Activated CD8-positive, alpha-beta T cell treated with anti-CD3 and anti-CD28 coated beads for 36 hours (primary cell): Measurements from ENCODE around the gene EPN1. TPM values are rescaled to one million over a fixed set of nuclear protein-coding genes. Genes with fewer than 3 reads are reported as not detected.
A peak's percentile ranks its signal among the peaks of the same experiment; 100 is the strongest.

Source experiments
- ATAC-seq: fragments of 200-7000 bp; cut with Tn5 transposase; one replicate; pipeline ENCODE4 v1.10.0; 2021; ENCODE audit warnings: mild to moderate bottlenecking, moderate library complexity
- CTCF ChIA-PET: fragments of 350-600 bp; sonication (Branson Sonifier 250); formaldehyde crosslinking; loops from one replicate; lab custom pipeline; 2021; ENCODE audit warnings: antibody characterized with exemption; lab: Charles Lee
- POLR2A ChIA-PET: fragments of 350-600 bp; sonication (Branson Sonifier 250); formaldehyde crosslinking; loops from one replicate; lab custom pipeline; 2021; ENCODE audit warnings: antibody characterized with exemption; lab: Charles Lee
- DNase-seq: peaks from one replicate; pipeline ENCODE4 v3.0.0-alpha.2; 2020
- H3K27ac Mint-ChIP-seq: one replicate; pipeline ENCODE4 v1.8.0; 2021; ENCODE audit warnings: mild to moderate bottlenecking, mixed read lengths
- H3K27me3 Mint-ChIP-seq: one replicate; pipeline ENCODE4 v1.8.0; 2021; ENCODE audit warnings: mixed read lengths
- H3K36me3 Mint-ChIP-seq: one replicate; pipeline ENCODE4 v1.8.0; 2021; ENCODE audit warnings: low read depth, mixed read lengths
- H3K4me1 Mint-ChIP-seq: one replicate; pipeline ENCODE4 v1.8.0; 2021; ENCODE audit warnings: low read depth, mixed read lengths
- H3K4me3 Mint-ChIP-seq: one replicate; pipeline ENCODE4 v1.8.0; 2021; ENCODE audit warnings: mild to moderate bottlenecking, moderate library complexity, mixed read lengths
- H3K9me3 Mint-ChIP-seq: one replicate; pipeline ENCODE4 v1.8.0; 2021; ENCODE audit warnings: mixed read lengths
- intact Hi-C: fragments of 100-400 bp; cut with micrococcal nuclease; formaldehyde crosslinking; loops from one replicate; pipeline ENCODE4 v1.10.0; 2022
- total RNA-seq, 2 experiments: library from RNA; stranded (reverse); gene quantifications; one replicate each; pipeline ENCODE4 v1.2.3, GENCODE V29; 2021
- TF ChIP-seq, protein P1 (sequence below): fragments of 200-600 bp; IDR thresholded peaks from one replicate; pipeline ENCODE4 v1.8.0; 2022; ENCODE audit warnings: antibody characterized with exemption, mild to moderate bottlenecking

Gene EPN1
- total RNA-seq, 2 experiments from 2014 or later = 36.2 to 37.7 TPM

DNA sequence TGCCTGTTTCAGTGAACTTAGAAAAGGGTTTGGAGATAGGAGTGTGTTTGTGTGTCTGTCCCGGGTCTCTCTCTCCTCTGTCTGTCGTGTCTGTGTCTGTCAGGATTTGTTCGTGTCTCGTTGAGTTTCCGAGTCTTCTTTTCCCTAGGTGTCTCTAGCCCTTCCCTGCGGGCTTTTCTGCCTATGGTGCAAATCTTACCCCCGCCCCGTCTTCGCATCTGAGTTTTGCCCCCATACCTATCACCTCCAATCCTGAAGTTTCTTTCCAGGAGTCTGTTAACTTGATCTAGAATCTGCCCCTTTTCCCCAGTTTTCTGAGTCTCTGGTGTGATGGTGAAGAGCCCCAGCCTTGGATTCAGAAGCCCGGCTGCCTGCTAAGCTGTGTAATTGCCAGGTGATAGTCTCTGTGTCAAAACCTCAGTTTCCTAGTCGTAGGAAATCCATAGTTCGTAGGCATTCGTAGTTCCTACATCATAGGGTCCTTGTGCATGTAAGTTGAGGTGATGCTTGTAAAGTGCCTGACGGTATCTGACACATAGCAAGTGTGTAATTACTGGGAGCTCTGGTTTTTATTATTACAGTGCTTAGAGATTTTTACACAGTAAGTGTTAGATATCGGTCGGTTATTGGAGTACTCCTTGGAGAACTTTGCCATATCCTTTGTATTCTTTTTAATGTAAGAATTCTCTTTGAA, 782 bp downstream of the EPN1 start:
- no peaks in the 10 kb centered on the region for H3K9me3 Mint-ChIP-seq
- H3K27ac Mint-ChIP-seq = peak overlapping the region; percentile 96
- H3K4me1 Mint-ChIP-seq = peaks cover 58% of the 10 kb centered on the region
- ChIA-PET CTCF (interaction anchor here (1.1 to 1.2 kb wide), 2 partner anchors 28 to 43 kb away, joined by 3 to 4 read pairs; no protein-coding TSS in a partner anchor), POLR2A (interaction anchor here (0.7 to 2.2 kb wide), 4 partner anchors 10 to 41 kb away, joined by 3 to 7 read pairs (median 4); no protein-coding TSS in a partner anchor)
- peak overlapping the region; percentile 96 for H3K4me3 Mint-ChIP-seq
- TF ChIP-seq, protein P1, sequence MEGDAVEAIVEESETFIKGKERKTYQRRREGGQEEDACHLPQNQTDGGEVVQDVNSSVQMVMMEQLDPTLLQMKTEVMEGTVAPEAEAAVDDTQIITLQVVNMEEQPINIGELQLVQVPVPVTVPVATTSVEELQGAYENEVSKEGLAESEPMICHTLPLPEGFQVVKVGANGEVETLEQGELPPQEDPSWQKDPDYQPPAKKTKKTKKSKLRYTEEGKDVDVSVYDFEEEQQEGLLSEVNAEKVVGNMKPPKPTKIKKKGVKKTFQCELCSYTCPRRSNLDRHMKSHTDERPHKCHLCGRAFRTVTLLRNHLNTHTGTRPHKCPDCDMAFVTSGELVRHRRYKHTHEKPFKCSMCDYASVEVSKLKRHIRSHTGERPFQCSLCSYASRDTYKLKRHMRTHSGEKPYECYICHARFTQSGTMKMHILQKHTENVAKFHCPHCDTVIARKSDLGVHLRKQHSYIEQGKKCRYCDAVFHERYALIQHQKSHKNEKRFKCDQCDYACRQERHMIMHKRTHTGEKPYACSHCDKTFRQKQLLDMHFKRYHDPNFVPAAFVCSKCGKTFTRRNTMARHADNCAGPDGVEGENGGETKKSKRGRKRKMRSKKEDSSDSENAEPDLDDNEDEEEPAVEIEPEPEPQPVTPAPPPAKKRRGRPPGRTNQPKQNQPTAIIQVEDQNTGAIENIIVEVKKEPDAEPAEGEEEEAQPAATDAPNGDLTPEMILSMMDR = no peak
- DNase-seq (no peak), ATAC-seq (no peak)
- intact Hi-C loops = no loop called here
- H3K27me3 Mint-ChIP-seq = no peaks in the 10 kb centered on the region
- H3K36me3 Mint-ChIP-seq = peaks cover 49% of the 10 kb centered on the region

DNA sequence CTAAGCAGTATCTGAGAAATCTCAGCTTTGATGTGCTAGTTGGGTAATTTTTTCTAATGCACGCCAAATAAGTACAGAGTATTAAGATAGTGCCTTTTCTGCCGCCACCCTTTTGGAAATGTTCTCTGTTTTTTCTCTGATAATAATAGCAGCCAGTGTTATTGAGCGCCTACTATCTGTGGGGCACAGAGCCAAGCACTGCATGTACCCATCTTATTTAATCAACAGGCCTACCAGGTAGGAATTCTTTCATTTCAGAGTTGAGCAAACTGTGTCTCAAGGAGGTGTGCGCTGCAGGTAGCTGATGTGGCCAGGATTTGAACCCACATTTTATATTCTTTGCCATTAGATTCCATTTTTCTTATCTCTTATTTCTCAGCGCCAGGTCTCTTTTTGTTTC, 1.4 kb downstream of the EPN1 start:
- intact Hi-C loops = no loop called here
- peak overlapping the region; percentile 71 for H3K27ac Mint-ChIP-seq
- H3K9me3 Mint-ChIP-seq = no peaks in the 10 kb centered on the region
- TF ChIP-seq, protein P1 = no peak
- H3K4me1 Mint-ChIP-seq = peaks cover 55% of the 10 kb centered on the region
- POLR2A ChIA-PET = interaction anchor here (0.7 to 2.2 kb wide), 4 partner anchors 10 to 41 kb away, joined by 3 to 7 read pairs (median 4); no protein-coding TSS in a partner anchor
- ATAC-seq = no peak
- CTCF ChIA-PET = interaction anchor here (1.1 to 1.2 kb wide), 2 partner anchors 27 to 44 kb away, joined by 3 to 4 read pairs; no protein-coding TSS in a partner anchor
- H3K4me3 Mint-ChIP-seq = peak overlapping the region; percentile 96
- DNase-seq = no peak
- H3K27me3 Mint-ChIP-seq = no peaks in the 10 kb centered on the region
- peaks cover 46% of the 10 kb centered on the region for H3K36me3 Mint-ChIP-seq

DNA sequence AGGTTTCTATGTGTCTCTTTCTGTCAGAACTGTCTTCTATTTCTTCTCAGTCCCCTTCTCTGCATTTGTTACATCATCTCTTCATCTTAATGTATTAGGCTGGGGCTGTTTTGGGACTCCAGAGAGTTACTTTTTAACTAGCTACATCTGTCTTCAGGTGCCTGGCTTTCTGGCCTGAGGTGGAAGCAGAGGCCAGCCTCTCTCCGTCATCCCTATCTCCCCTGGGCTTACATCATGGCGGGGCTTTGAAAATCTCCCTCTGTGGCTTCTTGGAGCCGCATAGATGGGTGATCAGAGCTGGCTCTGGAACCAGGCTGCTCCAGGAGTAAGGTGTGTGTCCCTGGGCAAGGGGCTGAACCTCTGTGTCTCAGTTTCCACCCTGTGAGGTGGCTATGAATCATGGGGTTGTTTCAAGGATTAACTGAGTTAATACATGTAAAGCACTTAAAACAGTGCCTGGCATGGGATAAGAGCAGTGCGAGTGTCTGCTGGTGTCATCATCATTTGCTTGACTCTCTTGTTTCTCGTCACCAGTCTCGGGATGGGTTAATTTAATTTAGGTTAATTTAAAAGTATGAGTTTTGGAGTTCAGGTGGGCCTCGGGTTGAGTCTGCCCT, 2.0 kb downstream of the EPN1 start:
- DNase-seq = no peak
- TF ChIP-seq, protein P1 = no peak
- Mint-ChIP-seq H3K36me3 (peaks cover 44% of the 10 kb centered on the region), H3K27me3 (no peaks in the 10 kb centered on the region), H3K4me3 (peak overlapping the region; percentile 96), H3K4me1 (peaks cover 53% of the 10 kb centered on the region), H3K27ac (peak overlapping the region; percentile 71), H3K9me3 (no peaks in the 10 kb centered on the region)
- ChIA-PET CTCF (interaction anchor here (1.1 to 1.2 kb wide), 2 partner anchors 27 to 44 kb away, joined by 3 to 4 read pairs; no protein-coding TSS in a partner anchor), POLR2A (interaction anchor here (1.3 to 2.2 kb wide), 2 partner anchors 11 to 13 kb away, joined by 4 to 7 read pairs; no protein-coding TSS in a partner anchor)
- ATAC-seq = no peak
- intact Hi-C loops = no loop called here

DNA sequence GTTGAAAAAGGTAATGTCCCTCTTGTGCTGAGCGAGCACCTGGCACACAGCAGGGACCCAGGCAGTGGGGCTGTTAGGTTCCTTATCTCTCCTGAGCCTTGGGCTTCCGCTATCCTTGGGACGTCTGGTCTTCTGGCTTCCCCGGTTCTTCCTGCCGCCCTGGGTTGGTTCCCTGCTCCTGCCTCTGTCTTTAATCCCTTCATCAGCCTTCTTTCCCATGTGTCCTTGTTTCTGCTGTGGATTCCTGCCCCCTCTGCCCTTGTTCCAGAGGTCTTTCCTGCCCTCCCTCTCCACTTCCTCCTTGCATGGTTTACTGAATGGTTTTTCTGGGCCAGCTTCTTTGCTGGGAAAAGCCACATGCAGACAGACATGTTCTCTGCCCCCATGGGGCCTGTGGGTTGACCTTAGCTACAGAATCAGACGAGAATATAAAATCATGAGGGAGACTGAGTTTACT, 2.6 kb downstream of the EPN1 start:
- Mint-ChIP-seq H3K4me3 (peak overlapping the region; percentile 23), H3K36me3 (peaks cover 43% of the 10 kb centered on the region), H3K27ac (peak overlapping the region; percentile 29), H3K27me3 (no peaks in the 10 kb centered on the region), H3K4me1 (peaks cover 49% of the 10 kb centered on the region), H3K9me3 (no peaks in the 10 kb centered on the region)
- ATAC-seq (no peak), DNase-seq (no peak)
- intact Hi-C loops = no loop called here
- CTCF ChIA-PET = no interaction called here
- TF ChIP-seq, protein P1 = no peak
- POLR2A ChIA-PET = interaction anchor here (2.2 kb wide), 1 partner anchor 14 kb away, joined by 7 read pairs; no protein-coding TSS in a partner anchor
